Neuronal stem cell (in vitro differentiated cells): ENCODE results near the gene PKP4.

Experiments used
- DNase-seq: peaks from one replicate; pipeline ENCODE4 v3.0.0-alpha.2; 2013; ENCODE audit warnings: low spot score
- H2AFZ ChIP-seq: one replicate; pipeline ENCODE4 v1.6.1; 2013; ENCODE audit warnings: mild to moderate bottlenecking, low read length, inconsistent platforms
- H2AK5ac ChIP-seq: 2 replicates; pipeline ENCODE4 v1.6.1; 2013; ENCODE audit warnings: low read depth, mild to moderate bottlenecking, inconsistent platforms, low read length, moderate library complexity, mixed read lengths
- H2BK120ac ChIP-seq: 2 replicates; pipeline ENCODE4 v1.6.1; 2013; ENCODE audit warnings: low read depth, mild to moderate bottlenecking, inconsistent platforms, low read length, moderate library complexity, mixed read lengths
- H2BK12ac ChIP-seq: one replicate; pipeline ENCODE4 v1.6.1; 2013; ENCODE audit warnings: low read length, inconsistent platforms
- H2BK15ac ChIP-seq: 2 replicates; pipeline ENCODE4 v1.6.1; 2013; ENCODE audit warnings: mild to moderate bottlenecking, low read length, inconsistent platforms, mixed read lengths
- H2BK5ac ChIP-seq: one replicate; pipeline ENCODE4 v1.6.1; 2013; ENCODE audit warnings: inconsistent platforms, mild to moderate bottlenecking, low read length, moderate library complexity
- H3K14ac ChIP-seq: one replicate; pipeline ENCODE4 v1.6.1; 2013; ENCODE audit warnings: low read length, inconsistent platforms
- H3K18ac ChIP-seq: 2 replicates; pipeline ENCODE4 v1.6.1; 2013; ENCODE audit warnings: low read length, inconsistent platforms
- H3K23ac ChIP-seq: 2 replicates; pipeline ENCODE4 v1.6.1; 2013; ENCODE audit warnings: low read depth, mild to moderate bottlenecking, mixed read lengths, low read length, inconsistent platforms; ENCODE audit not compliant: poor library complexity
- H3K27ac ChIP-seq: replicated peaks from 3 replicates; pipeline ENCODE4 v1.5.1; 2013; ENCODE audit warnings: low read length, inconsistent platforms
- H3K27me3 ChIP-seq, 3 experiments: 2 replicates each; pipeline ENCODE4 v1.6.1; 2013; ENCODE audit warnings: low read length in 3 of 3, mild to moderate bottlenecking in 2 of 3, inconsistent platforms in 1 of 3, low read depth in 1 of 3, mixed read lengths in 1 of 3, moderate library complexity in 1 of 3; ENCODE audit not compliant: control insufficient read depth in 3 of 3, insufficient read depth in 3 of 3
- H3K36me3 ChIP-seq, 2 donors: replicated peaks in 1 of 2; 2 replicates each; pipeline ENCODE4 v1.6.1; 2013; ENCODE audit warnings: low read length in 2 of 2; ENCODE audit not compliant: control insufficient read depth in 2 of 2, insufficient read depth in 2 of 2
- H3K4ac ChIP-seq: 2 replicates; pipeline ENCODE4 v1.6.1; 2013; ENCODE audit warnings: inconsistent platforms, mild to moderate bottlenecking, low read length, moderate library complexity
- H3K4me1 ChIP-seq, 2 donors: 1 replicate in 1 of 2; 2 replicates in 1 of 2; pipeline ENCODE4 v1.6.1; 2013; ENCODE audit warnings: low read length in 2 of 2, low read depth in 1 of 2; ENCODE audit not compliant: control insufficient read depth in 2 of 2, insufficient read depth in 1 of 2
- H3K4me2 ChIP-seq: one replicate; pipeline ENCODE4 v1.6.1; 2013; ENCODE audit warnings: mild to moderate bottlenecking, low read length, inconsistent platforms; ENCODE audit not compliant: insufficient read depth, poor library complexity, severe bottlenecking
- H3K4me3 ChIP-seq, 2 donors: 2 replicates each; pipeline ENCODE4 v1.5.1; 2013; ENCODE audit warnings: low read length in 2 of 2, mild to moderate bottlenecking in 2 of 2, inconsistent platforms in 1 of 2, moderate library complexity in 1 of 2
- H3K79me1 ChIP-seq: one replicate; pipeline ENCODE4 v1.6.1; 2013; ENCODE audit warnings: low read depth, mild to moderate bottlenecking, inconsistent platforms, low read length, moderate library complexity
- H3K9ac ChIP-seq: one replicate; pipeline ENCODE4 v1.6.1; 2013; ENCODE audit warnings: mild to moderate bottlenecking, low read depth, low read length, inconsistent platforms; ENCODE audit not compliant: poor library complexity
- H3K9me3 ChIP-seq, 2 donors: replicated peaks in 1 of 2; 2 replicates each; pipeline versions ENCODE3 to v1.6.1; 2013; ENCODE audit warnings: low read length in 2 of 2, mild to moderate bottlenecking in 2 of 2, inconsistent platforms in 1 of 2, low read depth in 1 of 2, mixed read lengths in 1 of 2, moderate library complexity in 1 of 2; ENCODE audit not compliant: control insufficient read depth in 2 of 2, insufficient read depth in 1 of 2
- H4K8ac ChIP-seq: one replicate; pipeline ENCODE4 v1.6.1; 2013; ENCODE audit warnings: low read depth, mild to moderate bottlenecking, inconsistent platforms, low read length, moderate library complexity
- H4K91ac ChIP-seq: one replicate; pipeline ENCODE4 v1.6.1; 2013; ENCODE audit warnings: low read length, low read depth, mild to moderate bottlenecking, inconsistent platforms; ENCODE audit not compliant: poor library complexity
- WGBS, 2 donors: extraction: QIAGEN DNeasy Blood & Tissue Kit; methylation state at CpG; one replicate each; pipeline ENCODE4 v1.1.7; 2013; ENCODE audit warnings: missing lambda C conversion rate in 2 of 2, mixed read lengths in 1 of 2; ENCODE audit not compliant: insufficient read length in 2 of 2, insufficient replicate concordance in 1 of 2; ENCODE audit errors: extremely low coverage in 2 of 2; 5-methylcytosine and 5-hydroxymethylcytosine counted together

The PKP4 gene

GRCh38 chr2:158649846-158650245 is 193.1 kb downstream of the PKP4 start:
- no peak overlapping the region for H4K8ac ChIP-seq
- no peaks in the 10 kb centered on the region for H3K79me1 ChIP-seq
- no peak overlapping the region for H3K27ac ChIP-seq
- peaks cover 3 to 9% of the 10 kb centered on the region in 2 donors for H3K36me3 ChIP-seq
- no peak for DNase-seq
- H4K91ac ChIP-seq = no peak overlapping the region
- H3K14ac ChIP-seq = no peak overlapping the region
- H3K9ac ChIP-seq = no peak overlapping the region
- no peak overlapping the region for H2AK5ac ChIP-seq
- no peak overlapping the region for H3K4me3 ChIP-seq
- H2AFZ ChIP-seq = no peak overlapping the region
- H3K23ac ChIP-seq = no peak overlapping the region
- no peak overlapping the region for H3K18ac ChIP-seq
- H3K4me1 ChIP-seq = peaks cover 0 to 5% of the 10 kb centered on the region in 2 donors
- H2BK12ac ChIP-seq = no peak overlapping the region
- no CpG with 5 or more reads among the region's 2 CpGs for WGBS, 2 donors
- no peak overlapping the region for H3K4ac ChIP-seq
- H2BK15ac ChIP-seq = no peak overlapping the region
- no peak overlapping the region for H3K4me2 ChIP-seq
- no peaks in the 10 kb centered on the region for H3K27me3 ChIP-seq
- H3K9me3 ChIP-seq = no peaks in the 10 kb centered on the region
- H2BK5ac ChIP-seq = no peak overlapping the region
- no peak overlapping the region for H2BK120ac ChIP-seq

GRCh38 chr2:158650646-158651357 is 194.1 kb downstream of the PKP4 start:
- Histone ChIP-seq H3K27ac (no peak overlapping the region), H3K4me3 (no peak overlapping the region), H2AK5ac (no peak overlapping the region), H3K9ac (no peak overlapping the region), H4K91ac (no peak overlapping the region), H3K4me2 (no peak overlapping the region), H2AFZ (no peak overlapping the region), H3K4me1 (no peaks in the 10 kb centered on the region), H3K27me3 (no peaks in the 10 kb centered on the region), H2BK12ac (no peak overlapping the region), H4K8ac (no peak overlapping the region), H2BK120ac (no peak overlapping the region), H3K14ac (no peak overlapping the region), H3K4ac (no peak overlapping the region), H3K36me3 (peaks cover 3 to 7% of the 10 kb centered on the region in 2 donors), H2BK15ac (no peak overlapping the region), H3K9me3 (no peaks in the 10 kb centered on the region), H3K23ac (no peak overlapping the region), H2BK5ac (no peak overlapping the region), H3K18ac (no peak overlapping the region), H3K79me1 (no peaks in the 10 kb centered on the region)
- no peak for DNase-seq
- WGBS, 2 donors = no CpG with 5 or more reads among the region's 6 CpGs

DNA sequence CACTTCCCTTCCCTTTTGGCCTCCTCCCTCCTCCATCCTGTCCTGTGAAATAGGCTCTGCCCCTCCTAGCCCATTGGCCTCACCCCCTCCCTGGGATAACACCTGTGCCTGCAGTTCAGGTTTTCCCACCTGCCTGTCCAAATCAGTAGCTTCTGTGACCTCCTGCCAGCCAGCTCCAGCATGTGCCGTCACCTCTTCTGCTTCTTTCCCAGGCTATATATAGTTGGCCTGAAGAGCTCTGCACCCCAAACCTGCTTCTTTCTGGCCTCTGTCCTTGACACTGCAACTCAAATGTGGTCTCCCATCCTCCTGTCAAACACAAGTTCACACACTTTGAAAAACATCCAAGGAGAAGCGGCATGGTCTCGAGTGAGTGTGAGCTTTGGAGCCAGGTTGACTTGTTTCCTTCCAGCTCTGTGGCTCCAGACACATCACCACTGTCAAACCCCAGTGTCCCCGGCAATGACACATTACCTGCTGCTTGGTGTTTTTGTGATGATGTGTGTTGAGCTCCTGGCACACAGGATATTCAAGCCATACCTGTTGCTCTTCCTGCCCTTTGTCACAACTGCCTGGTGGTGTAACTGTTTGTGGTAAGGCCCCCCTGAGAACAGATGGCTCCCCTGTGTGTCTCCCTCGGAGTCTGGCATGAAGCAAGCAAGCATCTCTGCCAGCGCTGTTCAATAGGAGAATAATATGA is 194.8 kb downstream of the PKP4 start:
- H2BK5ac ChIP-seq = no peak overlapping the region
- peaks cover 3 to 7% of the 10 kb centered on the region in 2 donors for H3K36me3 ChIP-seq
- H3K18ac ChIP-seq = no peak overlapping the region
- H4K91ac ChIP-seq = no peak overlapping the region
- no peak overlapping the region for H4K8ac ChIP-seq
- DNase-seq = no peak
- no peak overlapping the region for H2BK12ac ChIP-seq
- no peak overlapping the region for H2BK120ac ChIP-seq
- H2AK5ac ChIP-seq = no peak overlapping the region
- H3K4me1 ChIP-seq = no peaks in the 10 kb centered on the region
- H3K4ac ChIP-seq = no peak overlapping the region
- no CpG with 5 or more reads among the region's 6 CpGs for WGBS, 2 donors
- H3K9ac ChIP-seq = no peak overlapping the region
- H3K23ac ChIP-seq = no peak overlapping the region
- no peak overlapping the region for H3K14ac ChIP-seq
- no peak overlapping the region for H3K27ac ChIP-seq
- H3K4me2 ChIP-seq = no peak overlapping the region
- no peaks in the 10 kb centered on the region for H3K27me3 ChIP-seq
- H3K4me3 ChIP-seq = no peak overlapping the region
- H2BK15ac ChIP-seq = no peak overlapping the region
- no peaks in the 10 kb centered on the region for H3K9me3 ChIP-seq
- H2AFZ ChIP-seq = no peak overlapping the region
- H3K79me1 ChIP-seq = no peaks in the 10 kb centered on the region

DNA sequence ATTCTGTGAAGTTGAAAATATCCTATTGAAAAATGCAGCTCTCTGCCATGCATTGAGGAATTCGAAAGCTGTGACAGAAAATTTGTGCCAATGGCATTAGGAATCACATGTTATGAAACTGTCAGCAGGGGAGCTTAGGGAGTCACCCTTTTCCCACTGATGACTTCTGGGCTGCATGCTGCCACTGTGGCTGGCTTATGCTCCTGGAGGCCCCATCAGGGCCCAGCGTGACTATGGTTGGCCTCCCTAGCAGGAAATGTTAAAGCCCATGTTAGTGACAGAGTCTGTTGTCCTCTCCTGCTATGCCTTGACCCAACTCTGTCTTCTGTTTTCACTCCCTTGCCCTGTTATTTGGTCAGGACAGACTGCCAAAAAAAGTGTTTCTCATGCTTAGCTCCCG is 198.9 kb downstream of the PKP4 start:
- Histone ChIP-seq H2AK5ac (no peak overlapping the region), H3K14ac (no peak overlapping the region), H3K4me1 (no peaks in the 10 kb centered on the region), H3K27ac (no peak overlapping the region), H2AFZ (no peak overlapping the region), H3K36me3 (peaks cover 8 to 11% of the 10 kb centered on the region in 2 donors), H3K27me3 (no peaks in the 10 kb centered on the region), H3K23ac (no peak overlapping the region), H4K91ac (no peak overlapping the region), H4K8ac (no peak overlapping the region), H3K4ac (no peak overlapping the region), H3K79me1 (no peaks in the 10 kb centered on the region), H3K9me3 (no peaks in the 10 kb centered on the region), H3K4me2 (no peak overlapping the region), H2BK15ac (no peak overlapping the region), H2BK12ac (no peak overlapping the region), H3K18ac (no peak overlapping the region), H2BK120ac (no peak overlapping the region), H3K9ac (no peak overlapping the region), H3K4me3 (no peak overlapping the region), H2BK5ac (no peak overlapping the region)
- WGBS, 2 donors = no CpG with 5 or more reads among the region's 3 CpGs
- no peak for DNase-seq
